Hepatocyte (in vitro differentiated cells): ENCODE results near the gene SNAP23.

Experiments
- EZH2 ChIP-seq: fragments of 200-600 bp; sonication (generic); IDR thresholded peaks from 2 replicates; pipeline ENCODE4 v1.6.1; 2016; ENCODE audit warnings: antibody characterized with exemption, mild to moderate bottlenecking, borderline replicate concordance
- TF ChIP-seq, protein P1 (sequence below): fragments of 200-600 bp; sonication (generic); IDR thresholded peaks from 2 replicates; pipeline ENCODE4 v1.5.1; 2016; ENCODE audit warnings: antibody characterized with exemption, mild to moderate bottlenecking; ENCODE audit not compliant: poor library complexity

DNA sequence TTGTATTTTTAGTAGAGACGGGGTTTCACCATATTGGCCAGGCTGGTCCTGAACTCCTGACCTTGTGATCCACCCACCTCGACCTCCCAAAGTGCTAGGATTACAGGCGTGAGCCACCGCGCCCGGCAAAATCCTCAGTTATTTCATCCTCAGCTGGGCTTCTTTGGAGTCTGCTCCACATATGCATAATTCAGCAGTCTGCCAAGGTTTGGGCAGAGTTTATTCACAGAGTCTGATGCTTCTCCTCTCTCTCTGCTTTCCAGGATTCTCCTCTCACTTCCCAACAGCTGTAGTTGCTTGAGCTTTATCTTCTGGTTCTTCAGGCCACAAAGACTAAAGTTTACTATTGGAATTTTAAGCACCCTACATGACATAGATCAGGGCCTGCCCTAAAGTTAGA, 12.7 kb upstream of the SNAP23 start:
- TF ChIP-seq, protein P1, sequence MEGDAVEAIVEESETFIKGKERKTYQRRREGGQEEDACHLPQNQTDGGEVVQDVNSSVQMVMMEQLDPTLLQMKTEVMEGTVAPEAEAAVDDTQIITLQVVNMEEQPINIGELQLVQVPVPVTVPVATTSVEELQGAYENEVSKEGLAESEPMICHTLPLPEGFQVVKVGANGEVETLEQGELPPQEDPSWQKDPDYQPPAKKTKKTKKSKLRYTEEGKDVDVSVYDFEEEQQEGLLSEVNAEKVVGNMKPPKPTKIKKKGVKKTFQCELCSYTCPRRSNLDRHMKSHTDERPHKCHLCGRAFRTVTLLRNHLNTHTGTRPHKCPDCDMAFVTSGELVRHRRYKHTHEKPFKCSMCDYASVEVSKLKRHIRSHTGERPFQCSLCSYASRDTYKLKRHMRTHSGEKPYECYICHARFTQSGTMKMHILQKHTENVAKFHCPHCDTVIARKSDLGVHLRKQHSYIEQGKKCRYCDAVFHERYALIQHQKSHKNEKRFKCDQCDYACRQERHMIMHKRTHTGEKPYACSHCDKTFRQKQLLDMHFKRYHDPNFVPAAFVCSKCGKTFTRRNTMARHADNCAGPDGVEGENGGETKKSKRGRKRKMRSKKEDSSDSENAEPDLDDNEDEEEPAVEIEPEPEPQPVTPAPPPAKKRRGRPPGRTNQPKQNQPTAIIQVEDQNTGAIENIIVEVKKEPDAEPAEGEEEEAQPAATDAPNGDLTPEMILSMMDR = no peak
- no peak for TF ChIP-seq EZH2
